Epithelial cell of esophagus (primary cell): ENCODE measurements around the gene GTPBP6.
"Not testable (repeated sequence)": the region's sequence is repeated elsewhere in the genome, so short reads cannot be mapped to it uniquely, and the experiment has no call there.

Experiments
- DNase-seq: peaks from one replicate; pipeline ENCODE4 v3.0.0; 2010; ENCODE audit warnings: low read depth
- H3K4me3 ChIP-seq: 2 replicates; pipeline ENCODE4 v1.5.1; 2011; ENCODE audit warnings: mild to moderate bottlenecking, low read length, control low read depth
- CTCF ChIP-seq: IDR thresholded peaks from 2 replicates; pipeline ENCODE4 v1.5.1; 2011; ENCODE audit warnings: low read depth, mild to moderate bottlenecking, low read length, control low read depth, inconsistent platforms; ENCODE audit not compliant: insufficient read depth; ENCODE audit errors: missing control alignments

GTPBP6 gene

DNA sequence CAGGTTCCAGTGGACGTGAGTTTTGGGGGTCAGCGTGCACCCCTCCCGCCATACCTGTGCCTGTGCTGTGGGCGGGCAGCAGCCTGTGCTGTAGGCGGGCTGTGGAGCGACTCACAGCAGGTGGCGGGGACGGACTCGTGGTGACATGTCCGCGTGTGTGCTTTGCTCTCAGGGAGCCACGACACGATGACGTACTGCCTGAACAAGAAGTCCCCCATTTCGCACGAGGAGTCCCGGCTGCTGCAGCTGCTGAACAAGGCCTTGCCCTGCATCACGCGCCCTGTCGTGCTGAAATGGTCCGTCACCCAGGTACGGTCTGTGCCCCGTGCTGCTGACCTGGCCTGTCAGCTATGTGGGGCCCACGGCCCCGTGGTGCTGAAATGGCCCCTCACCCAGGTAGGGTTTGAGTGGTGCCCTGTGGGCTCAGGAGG is 30.0 kb downstream of the GTPBP6 start:
- no peak for TF ChIP-seq CTCF
- no peak for DNase-seq
- H3K4me3 ChIP-seq = no peak overlapping the region

- no peak for TF ChIP-seq CTCF
- no peak overlapping the region for H3K4me3 ChIP-seq
- peak; percentile 80 for DNase-seq
These were observed 30.9 kb downstream of the GTPBP6 start for GRCh38 chrX:287670-288069.

DNA sequence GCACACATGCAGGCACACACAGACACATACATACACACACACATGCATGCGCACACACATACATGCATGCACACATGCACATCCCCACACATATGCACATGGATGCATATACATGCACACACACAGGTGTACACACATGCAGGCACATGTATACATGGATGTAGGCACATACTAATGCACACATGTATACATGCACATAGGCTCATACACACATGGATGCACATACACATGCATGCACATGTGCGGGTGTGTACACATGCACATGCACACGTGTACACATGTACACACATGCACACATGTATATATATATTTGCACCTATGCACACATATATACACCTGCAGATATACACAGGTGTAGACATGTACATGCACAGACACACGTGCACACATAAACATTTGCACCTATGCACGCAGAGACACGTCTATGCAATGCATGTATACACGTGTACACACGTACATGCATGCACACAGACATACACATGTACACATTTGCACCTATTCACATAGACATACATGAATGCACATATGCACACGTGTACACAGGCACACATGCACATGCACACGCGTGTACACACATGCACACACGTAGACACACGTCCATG is 33.4 kb downstream of the GTPBP6 start:
- no peak for DNase-seq
- H3K4me3 ChIP-seq = no peak overlapping the region
- no peak for TF ChIP-seq CTCF

- DNase-seq = peak; percentile 91
These were observed 35.3 kb downstream of the GTPBP6 start for GRCh38 chrX:283115-283845.

DNA sequence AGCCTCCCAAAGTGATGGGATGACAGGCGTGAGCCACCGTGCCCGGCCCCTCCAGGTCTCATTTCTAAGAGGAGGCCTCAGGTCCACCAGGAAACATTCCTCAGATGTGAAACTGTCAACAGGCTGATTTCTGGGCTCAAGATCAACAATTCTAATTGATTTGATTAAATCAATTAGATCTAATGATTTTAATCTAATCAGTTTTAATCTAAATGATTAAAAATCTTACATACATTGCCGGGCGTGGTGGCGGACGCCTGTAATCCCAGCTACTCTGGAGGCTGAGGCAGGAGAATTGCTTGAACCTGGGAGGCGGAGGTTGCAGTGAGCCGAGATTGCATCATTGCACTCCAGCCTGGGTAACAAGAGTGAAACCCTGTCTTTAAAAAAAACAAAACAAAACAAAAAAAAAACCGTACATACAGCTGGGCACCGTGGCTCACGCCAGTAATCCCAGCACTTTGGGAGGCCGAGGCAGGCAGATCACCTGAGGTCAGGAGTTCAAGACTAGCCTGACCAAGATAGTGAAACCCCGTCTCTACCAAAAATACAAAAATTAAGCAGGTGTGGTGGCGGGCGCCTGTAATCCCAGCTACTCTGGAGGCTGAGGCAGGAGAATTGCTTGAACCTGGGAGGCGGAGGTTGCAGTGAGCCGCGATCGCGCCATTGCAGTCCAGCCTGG is 36.5 kb downstream of the GTPBP6 start:
- DNase-seq, H3K4me3 ChIP-seq: not testable (repeated sequence)

More at GRCh38 chrX:283115-283845, 35.3 kb downstream of the GTPBP6 start:
- TF ChIP-seq CTCF = no peak
- peak overlapping the region; percentile 54 for H3K4me3 ChIP-seq

DNA sequence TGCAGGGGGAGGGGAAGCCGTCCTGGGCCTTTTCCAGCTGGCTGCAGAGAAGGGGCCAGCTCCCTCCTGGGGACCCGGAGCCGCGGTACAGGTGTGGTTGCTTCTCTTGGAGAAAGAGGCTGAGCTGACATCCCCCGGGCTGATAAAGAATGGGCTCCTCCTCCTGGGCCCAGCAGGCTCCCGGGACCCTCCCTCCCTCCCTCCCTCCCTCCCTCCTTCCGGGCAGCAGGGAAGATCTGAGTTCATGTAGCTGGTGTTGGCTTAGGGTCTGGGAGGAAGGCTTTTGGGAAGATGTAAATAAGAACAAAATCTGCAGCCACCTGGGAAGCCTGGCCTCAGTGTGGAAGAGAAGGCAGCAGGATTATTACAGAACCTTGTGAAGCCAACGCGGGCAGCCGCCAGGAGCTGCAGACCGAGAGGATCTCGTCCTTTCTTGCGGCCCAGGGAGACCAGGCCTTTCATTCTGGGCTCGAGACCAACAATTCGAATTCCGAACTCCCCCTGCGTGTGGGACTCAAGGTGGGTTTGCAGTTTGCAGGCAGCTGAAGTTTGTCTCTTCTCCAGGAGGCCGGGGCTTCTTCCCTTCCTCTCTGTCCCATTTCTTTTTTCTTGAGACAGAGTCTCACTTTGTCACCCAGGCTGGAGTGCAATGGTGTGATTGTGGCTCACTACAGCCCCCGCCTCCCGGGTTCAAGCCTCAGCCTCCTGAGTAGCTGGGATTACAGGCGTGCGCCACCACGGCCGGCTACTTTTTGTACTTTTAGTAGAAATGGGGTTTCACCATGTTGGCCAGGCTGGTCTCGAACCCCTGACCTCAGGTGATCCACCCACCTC is 37.2 kb downstream of the GTPBP6 start, which contains the start of gene PLCXD1:
TSS of gene PLCXD1 (plus strand) at position 216 of the 834 bp plus-strand sequence. CDS start 2,807 bp downstream, outside the sequence.
- peak within 1 kb of the TSS; percentile 30 for H3K4me3 ChIP-seq
- peak; percentile 44 for DNase-seq
- TF ChIP-seq CTCF = peak; percentile 5

DNA sequence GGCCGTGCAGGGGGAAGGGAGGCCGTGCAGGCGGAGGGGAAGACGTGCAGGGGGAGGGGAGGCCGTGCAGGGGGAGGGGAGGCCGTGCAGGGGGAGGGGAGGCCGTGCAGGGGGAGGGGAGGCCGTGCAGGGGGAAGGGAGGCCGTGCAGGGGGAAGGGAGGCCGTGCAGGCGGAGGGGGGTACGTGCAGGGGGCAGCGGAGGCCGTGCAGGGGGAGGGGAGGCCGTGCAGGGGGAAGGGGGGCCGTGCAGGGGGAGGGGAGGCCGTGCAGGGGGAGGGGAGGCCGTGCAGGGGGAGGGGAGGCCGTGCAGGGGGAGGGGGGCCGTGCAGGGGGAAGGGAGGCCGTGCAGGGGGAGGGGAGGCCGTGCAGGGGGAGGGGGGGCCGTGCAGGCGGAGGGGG is 37.9 kb downstream of the GTPBP6 start:
- not testable (repeated sequence) for H3K4me3 ChIP-seq

DNA sequence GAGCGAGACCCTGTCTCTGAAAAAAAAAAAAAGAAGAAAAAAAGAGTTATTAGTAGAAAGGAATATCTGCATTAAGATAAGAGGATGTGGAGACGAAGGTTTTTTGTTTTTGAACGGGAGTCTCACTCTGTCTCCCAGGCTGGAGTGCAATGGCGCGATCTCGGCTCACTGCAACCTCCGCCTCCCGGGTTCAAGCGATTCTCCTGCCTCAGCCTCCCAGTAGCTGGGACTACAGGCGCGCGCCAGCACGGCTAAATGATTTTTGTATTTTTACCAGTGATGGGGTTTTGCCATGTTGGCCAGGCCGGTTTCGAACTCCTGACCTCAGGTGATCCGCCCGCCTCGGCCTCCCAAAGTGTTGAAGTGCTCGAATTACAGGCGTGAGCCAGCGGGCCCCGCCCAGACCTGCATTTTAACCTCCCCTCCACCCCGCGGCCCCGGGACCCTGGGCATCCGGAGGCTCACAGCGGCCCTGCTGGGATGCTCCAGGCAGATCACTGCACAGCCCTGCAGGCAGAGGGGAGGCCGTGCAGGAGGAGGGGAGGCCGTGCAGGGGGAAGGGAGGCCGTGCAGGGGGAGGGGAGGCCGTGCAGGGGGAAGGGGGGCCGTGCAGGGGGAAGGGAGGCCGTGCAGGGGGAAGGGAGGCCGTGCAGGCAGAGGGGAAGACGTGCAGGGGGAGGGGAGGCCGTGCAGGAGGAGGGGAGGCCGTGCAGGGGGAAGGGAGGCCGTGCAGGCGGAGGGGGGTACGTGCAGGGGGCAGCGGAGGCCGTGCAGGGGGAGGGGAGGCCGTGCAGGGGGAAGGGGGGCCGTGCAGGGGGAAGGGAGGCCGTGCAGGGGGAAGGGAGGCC is 38.6 kb downstream of the GTPBP6 start:
- DNase-seq, H3K4me3 ChIP-seq: not testable (repeated sequence)

More for the DNA sequence above, 37.9 kb downstream of the GTPBP6 start:
- not testable (repeated sequence) for DNase-seq
